HL-60 (cell line): ENCODE results near the gene HS6ST3.

ENCODE experiments used
- DNase-seq, 2 experiments: peaks; one replicate each; pipeline ENCODE4 v3.0.0-alpha.2; 2010 to 2020; ENCODE audit warnings: low read depth in 1 of 2, low spot score in 1 of 2
- H3K27ac ChIP-seq: fragments of 250-450 bp; sonication (Bioruptor Pico); replicated peaks from 2 replicates; pipeline ENCODE4 v1.5.1; 2020; ENCODE audit warnings: mild to moderate bottlenecking, moderate library complexity
- H3K27me3 ChIP-seq: fragments of 250-450 bp; sonication (Bioruptor Pico); 2 replicates; pipeline ENCODE4 v1.5.1; 2021; ENCODE audit warnings: mild to moderate bottlenecking, moderate library complexity; ENCODE audit not compliant: insufficient read depth, poor library complexity, severe bottlenecking
- H3K4me3 ChIP-seq: replicated peaks from 2 replicates; pipeline ENCODE4 v1.5.1; 2011; ENCODE audit warnings: mild to moderate bottlenecking, control low read depth, low read length; ENCODE audit not compliant: insufficient read depth
- CTCF ChIP-seq: IDR thresholded peaks from one replicate; pipeline ENCODE4 v1.5.1; 2011; ENCODE audit warnings: low read length, control low read depth, inconsistent platforms; ENCODE audit not compliant: insufficient read depth
- GABPA ChIP-seq: IDR thresholded peaks from 2 replicates; pipeline ENCODE4 v1.6.1; 2012; ENCODE audit warnings: low read depth
- POLR2AphosphoS5 ChIP-seq: IDR thresholded peaks from 2 replicates; pipeline ENCODE4 v1.6.1; 2012; ENCODE audit warnings: low read depth
- REST ChIP-seq: IDR thresholded peaks from 2 replicates; pipeline ENCODE4 v1.6.1; 2012; ENCODE audit warnings: low read depth; ENCODE audit not compliant: insufficient replicate concordance
- SPI1 ChIP-seq: IDR thresholded peaks from 2 replicates; pipeline ENCODE4 v1.6.1; 2012; ENCODE audit warnings: low read depth, mild to moderate bottlenecking, borderline replicate concordance

HS6ST3 gene

GRCh38 chr13:96426167-96426566 is 336.3 kb downstream of the HS6ST3 start:
- no peak for TF ChIP-seq SPI1
- no peak overlapping the region for H3K27ac ChIP-seq
- no peaks in the 10 kb centered on the region for H3K27me3 ChIP-seq
- no peak for DNase-seq
- no peak overlapping the region for H3K4me3 ChIP-seq

- DNase-seq, result no peak
- Histone ChIP-seq H3K4me3 (no peak overlapping the region), H3K27me3 (no peaks in the 10 kb centered on the region), H3K27ac (no peak overlapping the region)
- TF ChIP-seq REST (no peak), CTCF (no peak)
Measured at GRCh38 chr13:96428911-96429310, 339.0 kb downstream of the HS6ST3 start.

- no peaks in the 10 kb centered on the region for H3K27me3 ChIP-seq
- TF ChIP-seq REST (no peak), SPI1 (no peak), GABPA (no peak), CTCF (no peak), POLR2AphosphoS5 (no peak)
- H3K4me3 ChIP-seq, result no peak overlapping the region
Measured at GRCh38 chr13:96431044-96431581, 341.2 kb downstream of the HS6ST3 start.

GRCh38 chr13:96444676-96445075 is 354.8 kb downstream of the HS6ST3 start:
- H3K27ac ChIP-seq, result no peak overlapping the region
- no peak for DNase-seq
- no peak for TF ChIP-seq GABPA
- TF ChIP-seq CTCF, result no peak
- no peak for TF ChIP-seq REST
- no peak for TF ChIP-seq SPI1
- TF ChIP-seq POLR2AphosphoS5, result no peak
- no peak overlapping the region for H3K4me3 ChIP-seq
- H3K27me3 ChIP-seq, result no peaks in the 10 kb centered on the region

More at GRCh38 chr13:96431044-96431581, 341.2 kb downstream of the HS6ST3 start:
- no peak overlapping the region for H3K27ac ChIP-seq
- DNase-seq, result no peak
